T-helper 2 cell (primary cell): Measurements from ENCODE around the gene IMP4.
A peak's percentile ranks its signal among the peaks of the same experiment; 100 is the strongest.

Experiments used
- DNase-seq, 5 experiments: peaks; one replicate each; pipeline versions ENCODE4 v3.0.0 to v3.0.0-alpha.2; 2012 to 2022

IMP4 gene

DNA sequence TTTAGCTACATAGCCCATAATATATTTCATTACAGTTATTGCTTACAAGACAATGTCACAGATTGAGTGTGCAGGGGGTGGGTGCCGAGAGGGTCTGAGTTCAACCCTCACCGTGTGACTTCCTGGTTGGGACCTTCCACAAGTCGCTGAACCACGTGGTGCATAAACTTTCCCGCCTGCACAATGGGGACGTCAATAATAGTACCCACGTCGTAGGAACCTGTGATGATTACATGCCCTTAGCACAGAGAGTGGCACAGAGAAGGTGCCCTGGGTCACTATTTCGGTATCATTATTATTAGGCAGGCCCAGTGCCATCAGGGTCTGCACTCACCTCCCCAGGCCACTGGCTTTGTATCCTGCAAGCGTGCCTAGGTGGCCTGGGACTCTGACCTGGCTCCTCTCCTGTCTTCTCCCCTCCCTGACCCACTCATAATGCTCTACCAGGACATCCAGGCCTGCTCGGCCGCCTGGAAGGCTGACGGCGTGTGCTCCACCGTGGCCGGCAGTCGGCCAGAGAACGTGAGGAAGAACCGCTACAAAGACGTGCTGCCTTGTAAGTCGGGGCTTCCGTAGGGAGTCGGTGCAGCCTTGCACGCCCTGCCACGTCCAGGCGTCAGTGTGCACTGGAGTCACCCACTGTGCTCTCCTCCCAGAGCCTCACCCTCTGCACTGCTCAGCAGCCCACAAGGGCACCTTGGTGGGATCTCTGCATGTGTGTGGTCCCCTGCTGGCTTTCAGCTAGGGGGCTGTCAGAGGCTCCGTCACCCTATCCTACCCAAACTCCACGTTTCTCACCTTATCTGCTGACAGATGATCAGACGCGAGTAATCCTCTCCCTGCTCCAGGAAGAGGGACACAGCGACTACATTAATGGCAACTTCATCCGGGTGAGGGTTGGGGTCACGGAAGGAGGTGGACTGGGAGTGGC, 16.0 kb downstream of the IMP4 start:
- no peak for DNase-seq

DNA sequence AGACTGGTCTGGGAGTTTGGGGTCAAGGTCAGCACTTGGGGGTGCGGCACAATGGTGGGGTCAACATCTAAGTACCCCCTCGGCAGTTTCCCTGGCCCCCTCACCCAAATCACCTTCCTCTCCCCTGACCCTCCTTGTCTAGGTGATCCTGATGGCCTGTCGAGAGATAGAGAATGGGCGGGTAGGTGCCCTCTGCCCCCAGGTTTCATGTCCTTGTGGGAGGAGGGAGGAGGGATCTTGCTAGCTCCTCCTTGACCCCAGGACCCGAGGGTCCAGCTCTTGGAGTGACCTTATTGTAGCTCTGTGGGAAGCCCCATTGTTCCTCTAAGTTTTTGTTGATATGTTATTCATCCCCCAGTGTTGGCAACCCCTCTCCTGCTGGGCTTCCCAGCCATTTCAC, 16.8 kb downstream of the IMP4 start:
- no peak for DNase-seq

DNA sequence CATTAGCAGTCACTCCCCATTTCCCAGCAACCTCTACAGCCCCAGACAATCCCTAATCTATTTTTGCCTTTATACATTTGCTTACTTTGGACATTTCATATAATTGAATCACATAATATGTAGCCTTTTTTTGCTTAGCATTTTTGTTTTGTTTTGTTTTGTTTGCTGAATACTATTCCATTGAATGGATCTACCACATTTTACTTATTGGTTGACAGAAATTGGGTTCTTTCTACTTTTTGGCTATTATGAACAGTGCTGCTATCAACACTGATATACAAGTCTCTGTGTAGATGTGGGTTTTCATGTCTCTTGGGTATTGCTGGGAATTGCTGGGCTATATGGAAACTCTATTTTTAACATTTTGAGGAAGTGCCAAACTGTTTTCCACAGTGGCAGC, 20.8 kb downstream of the IMP4 start:
- no peak for DNase-seq

DNA sequence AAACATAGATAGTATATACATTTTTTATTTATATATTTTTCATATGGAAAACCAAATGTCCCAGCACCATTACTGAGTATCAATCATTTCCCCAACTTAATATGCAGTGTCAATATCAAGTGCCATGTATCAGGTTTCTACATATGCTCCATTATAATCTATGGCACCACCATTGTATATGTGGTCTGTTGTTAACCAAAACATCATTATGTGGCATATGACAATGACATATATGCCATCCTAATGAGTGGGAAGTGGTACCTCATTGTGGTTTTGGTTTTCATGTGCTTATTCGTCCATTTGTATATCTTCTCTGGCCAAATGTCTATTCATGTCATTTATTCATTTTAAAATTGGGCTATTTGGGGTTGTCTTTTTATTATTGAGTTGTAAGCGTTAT, 22.4 kb downstream of the IMP4 start:
- no peak for DNase-seq

DNA sequence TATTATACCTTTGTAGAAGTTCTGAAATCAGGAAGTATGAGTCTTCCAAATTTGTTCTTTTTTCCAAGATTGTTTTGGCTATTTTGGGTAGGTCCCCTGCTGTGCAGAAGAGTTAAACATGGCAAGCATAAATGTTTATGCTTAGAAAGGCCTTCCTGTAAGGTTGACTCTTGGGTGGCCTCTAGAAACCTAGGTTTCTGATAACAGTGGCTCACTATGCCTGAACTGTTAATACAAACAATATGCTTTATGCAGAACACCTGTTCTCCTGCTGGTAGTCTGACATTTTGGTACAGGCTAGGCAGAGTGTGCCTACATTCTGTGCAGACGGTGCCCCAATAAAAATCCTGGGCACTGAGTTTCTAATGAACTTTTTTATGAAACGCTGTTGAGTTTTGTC, 23.3 kb downstream of the IMP4 start:
- DNase-seq = no peak

DNA sequence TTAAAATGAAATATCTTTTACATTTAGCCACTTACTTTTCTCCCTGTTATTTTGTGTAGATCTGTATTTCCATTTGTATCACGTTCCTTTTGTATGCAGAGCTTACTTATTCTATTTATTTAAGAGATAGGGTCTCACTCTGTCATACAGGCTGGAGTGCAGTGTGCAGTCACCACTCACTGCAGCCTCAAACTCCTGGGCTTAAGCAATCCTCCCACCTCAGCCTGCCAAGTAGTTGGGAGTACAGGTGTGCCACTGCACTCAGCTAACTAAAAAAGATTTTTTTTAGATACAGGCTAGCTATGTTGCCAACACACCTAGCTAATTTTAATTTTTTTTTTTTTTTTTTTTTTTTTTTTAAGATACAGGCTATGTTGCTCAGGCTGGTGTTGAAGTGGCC, 24.0 kb downstream of the IMP4 start:
- no peak for DNase-seq

DNA sequence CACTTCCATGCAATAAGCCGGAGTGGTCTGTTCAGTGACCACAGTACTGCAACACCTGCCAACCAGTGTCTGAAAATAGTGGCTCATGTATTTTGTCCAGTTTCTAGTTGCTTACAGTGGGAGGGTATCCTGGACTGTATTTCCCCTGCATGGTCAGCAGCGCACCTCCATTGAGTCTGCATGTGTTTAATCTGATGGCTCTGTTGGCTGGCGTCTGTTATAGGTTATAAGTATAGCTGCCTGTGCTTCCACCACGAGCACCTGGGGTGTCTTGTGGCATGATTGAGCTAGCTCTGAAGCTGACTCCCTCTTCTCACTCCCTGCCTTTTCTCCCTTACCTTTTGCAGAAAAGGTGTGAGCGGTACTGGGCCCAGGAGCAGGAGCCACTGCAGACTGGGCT, 26.1 kb downstream of the IMP4 start:
- DNase-seq = no peak

DNA sequence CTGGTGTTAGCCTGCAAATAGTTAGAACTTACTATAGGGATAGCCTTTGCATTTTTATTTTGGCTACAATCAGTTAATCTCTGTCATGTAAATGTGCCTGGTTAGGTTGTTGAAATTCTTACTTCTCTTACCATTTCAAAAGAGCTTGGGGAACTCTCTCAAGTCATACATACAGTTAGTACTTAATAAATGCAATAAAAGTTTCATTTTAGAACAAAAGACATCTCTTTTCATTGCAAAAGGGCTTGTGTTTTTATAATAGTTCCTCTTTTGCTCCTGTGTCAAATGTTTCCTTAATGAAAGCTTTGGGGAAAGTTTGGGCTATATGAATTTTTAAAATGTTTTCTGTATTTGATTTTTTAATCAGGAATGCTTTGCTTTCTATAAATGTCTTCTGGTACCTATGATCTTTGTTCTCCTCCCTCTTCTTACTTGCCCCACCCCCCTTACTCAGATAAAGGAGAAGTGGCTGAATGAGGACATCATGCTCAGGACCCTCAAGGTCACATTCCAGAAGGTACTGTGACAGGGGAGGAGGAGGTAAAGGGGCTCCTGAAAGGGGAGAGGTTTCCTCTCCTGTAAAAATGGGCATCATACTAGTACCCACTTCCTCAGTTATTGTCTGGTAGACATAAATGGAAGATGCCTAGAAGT, 26.7 kb downstream of the IMP4 start:
- no peak for DNase-seq

DNA sequence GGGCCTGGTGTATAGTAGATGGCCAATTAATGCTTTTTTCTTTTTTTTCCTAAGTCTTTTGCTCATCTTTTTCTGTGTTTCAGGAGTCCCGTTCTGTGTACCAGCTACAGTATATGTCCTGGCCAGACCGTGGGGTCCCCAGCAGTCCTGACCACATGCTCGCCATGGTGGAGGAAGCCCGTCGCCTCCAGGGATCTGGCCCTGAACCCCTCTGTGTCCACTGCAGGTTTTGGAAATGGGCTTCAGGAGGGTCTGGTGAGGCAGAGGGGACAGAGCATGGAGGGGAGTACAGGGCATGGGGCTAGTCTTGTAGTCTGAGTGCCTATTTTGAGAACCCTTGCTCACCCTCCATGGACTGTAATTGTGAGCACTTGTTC, 27.3 kb downstream of the IMP4 start:
- DNase-seq = no peak

DNA sequence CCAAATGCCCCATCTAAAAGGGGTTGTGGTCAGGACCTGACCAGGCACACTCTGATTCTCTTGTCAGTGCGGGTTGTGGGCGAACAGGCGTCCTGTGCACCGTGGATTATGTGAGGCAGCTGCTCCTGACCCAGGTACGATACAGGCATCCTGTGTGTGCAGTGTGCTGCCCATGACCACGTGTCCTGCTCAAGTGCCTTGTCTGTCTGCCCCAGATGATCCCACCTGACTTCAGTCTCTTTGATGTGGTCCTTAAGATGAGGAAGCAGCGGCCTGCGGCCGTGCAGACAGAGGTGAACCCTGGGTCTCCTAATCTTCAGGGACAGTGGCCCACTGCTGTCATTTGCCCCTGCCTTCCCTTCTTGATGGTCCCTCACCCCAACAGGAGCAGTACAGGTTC, 27.8 kb downstream of the IMP4 start:
- DNase-seq = peak in 3 of 5 experiments; percentile 31 to 80 (median 72)

DNA sequence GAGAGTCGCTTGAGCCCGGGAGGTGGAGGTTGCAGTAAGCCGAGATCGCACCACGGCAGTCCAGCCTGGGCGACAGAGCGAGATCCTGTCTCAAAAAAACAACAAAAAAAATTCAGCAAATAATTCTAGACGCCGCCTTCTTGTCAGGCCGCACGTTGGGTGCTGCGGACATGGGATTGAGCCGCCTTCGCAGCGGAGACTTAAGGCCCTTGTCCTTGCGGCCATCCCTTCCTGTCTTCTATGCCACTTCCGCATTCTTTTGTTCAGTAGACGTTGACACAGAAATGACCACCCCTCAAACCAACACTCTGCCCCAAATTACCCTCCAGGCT, 29.0 kb downstream of the IMP4 start:
- DNase-seq = no peak

DNA sequence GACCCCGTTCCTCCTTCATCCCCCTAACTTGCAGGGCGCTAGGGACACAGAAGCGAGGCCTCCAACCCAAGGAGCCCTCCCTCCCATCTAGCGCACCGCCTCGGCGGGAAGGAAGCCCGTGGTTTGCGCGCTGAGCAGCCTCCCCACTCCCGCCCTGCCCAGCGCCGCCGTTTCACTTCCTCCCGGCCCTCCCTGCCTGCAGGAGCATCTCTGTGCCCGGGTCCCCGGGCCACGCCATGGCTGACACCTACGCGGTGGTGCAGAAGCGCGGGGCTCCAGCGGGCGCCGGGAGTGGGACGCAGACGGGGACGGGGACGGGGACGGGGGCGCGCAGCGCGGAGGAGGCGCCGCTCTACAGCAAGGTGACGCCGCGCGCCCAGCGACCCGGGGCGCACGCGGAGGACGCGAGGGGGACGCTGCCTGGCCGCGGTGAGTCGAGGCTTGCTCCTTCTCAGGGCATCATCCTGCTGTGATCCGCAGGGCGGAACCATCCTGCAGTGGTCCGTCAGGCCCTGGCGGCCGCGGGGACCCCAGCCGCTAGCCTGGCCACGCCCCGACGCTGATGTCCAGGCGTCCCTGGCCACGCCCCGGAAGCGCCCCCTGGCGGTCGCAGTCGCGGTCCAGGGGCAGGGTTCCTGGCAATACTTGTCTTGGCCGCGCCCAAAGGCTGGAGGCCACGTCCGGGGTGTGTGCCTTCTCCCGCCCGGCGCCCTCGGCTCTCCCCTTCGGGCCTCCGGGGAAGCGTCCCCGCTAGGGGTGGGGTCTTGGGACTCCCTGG, 29.5 kb downstream of the IMP4 start:
- DNase-seq = peak; percentile 45 to 85 (median 56)

DNA sequence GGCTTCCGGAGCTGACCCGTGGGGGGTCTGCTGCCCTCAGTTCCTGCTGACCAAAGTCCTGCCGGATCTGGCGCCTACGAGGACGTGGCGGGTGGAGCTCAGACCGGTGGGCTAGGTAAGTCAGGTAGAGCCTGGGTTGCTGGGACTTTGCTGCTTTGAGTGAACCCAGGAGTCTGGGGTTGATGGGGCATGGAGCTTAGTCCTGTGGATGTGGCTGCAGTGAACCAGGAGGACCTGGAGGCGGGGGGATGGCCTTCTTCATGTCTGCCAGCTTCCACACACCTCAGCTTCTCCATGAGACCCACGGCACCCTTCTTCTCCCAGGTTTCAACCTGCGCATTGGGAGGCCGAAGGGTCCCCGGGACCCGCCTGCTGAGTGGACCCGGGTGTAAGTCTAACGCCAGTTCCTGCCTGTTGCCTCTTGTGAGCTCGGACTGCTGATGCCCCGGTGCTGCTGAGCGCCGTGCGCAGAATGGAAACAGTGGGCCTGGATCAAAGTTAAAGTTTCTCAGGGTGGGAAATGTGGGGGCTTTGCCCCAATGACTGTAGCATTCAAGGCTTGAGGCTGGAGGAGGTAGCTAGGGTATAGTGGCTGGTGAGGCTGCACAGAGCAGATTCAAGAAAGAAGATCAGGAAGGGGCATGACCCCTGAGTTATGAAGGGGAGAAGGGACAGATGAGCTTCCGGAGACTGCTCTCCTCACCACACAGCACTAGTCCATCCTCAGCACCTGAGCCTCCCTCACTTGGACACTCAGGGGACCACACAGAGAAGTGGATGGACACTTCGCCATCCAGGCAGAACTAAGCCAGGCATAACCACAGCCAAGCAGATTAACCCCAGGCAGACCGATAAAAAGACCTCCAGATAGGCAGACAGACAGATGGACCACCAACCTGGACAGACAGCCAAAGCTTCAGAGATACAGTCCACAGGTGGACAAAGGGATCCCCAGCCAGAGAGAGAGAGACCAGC, 30.4 kb downstream of the IMP4 start:
- DNase-seq = no peak

DNA sequence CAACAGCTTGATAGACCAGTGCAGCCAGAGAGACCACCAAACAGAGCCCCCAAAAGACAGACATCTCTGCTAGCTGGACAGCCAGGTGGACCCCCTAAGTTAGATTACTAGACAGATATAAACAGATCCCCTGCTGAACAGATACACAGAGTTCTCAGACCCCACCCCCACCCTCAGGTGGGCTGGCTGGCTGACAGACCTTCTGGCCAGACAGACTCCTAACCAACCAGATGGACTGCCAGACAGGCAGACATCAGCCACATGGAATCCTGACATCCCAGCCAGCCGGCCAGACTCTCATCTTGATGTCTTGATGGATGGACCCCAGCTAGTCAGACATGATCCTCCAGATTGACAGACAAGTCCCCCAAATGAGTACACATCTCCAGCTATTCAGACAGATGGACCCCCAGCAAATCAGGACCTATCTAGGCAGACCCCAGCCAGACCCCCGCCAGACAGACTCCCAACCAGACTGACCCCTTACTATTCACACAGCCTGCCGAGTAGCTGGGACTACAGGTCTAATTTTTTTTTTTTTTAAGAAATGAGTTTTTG, 31.2 kb downstream of the IMP4 start:
- DNase-seq = no peak

DNA sequence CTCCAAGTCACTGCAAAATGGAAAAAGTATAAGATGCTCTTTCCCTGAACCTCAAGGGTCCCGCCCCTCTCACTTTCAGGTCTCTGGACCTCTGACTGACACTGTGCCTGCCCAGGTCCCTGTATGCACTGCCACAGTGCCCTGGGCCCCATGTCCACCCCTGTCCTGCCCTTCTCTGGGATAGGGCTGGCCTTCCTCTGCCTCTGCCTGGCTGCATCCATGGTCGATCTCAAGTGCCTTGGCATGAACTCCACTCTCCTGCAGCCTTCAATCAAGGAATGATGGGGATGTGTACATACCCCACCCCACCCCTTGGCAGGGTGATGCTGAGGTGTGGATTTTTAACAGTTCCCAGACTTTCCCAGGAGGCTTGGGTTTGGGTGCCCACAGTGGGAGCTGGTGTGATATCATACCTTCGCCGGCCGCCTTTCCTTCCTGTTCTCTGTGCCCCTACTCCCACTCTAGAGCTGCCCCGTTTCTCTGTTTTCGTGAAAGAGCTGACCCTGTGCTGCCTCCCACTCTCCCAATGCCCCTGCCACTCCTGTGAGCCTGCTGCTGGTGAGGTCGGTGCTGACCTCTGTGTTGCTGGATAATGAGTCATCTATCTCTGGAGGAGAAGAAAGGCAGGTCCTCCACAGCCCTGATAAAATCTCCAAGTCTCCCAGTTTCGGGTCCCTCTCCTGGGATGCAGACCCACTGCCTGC, 32.0 kb downstream of the IMP4 start:
- DNase-seq = no peak

DNA sequence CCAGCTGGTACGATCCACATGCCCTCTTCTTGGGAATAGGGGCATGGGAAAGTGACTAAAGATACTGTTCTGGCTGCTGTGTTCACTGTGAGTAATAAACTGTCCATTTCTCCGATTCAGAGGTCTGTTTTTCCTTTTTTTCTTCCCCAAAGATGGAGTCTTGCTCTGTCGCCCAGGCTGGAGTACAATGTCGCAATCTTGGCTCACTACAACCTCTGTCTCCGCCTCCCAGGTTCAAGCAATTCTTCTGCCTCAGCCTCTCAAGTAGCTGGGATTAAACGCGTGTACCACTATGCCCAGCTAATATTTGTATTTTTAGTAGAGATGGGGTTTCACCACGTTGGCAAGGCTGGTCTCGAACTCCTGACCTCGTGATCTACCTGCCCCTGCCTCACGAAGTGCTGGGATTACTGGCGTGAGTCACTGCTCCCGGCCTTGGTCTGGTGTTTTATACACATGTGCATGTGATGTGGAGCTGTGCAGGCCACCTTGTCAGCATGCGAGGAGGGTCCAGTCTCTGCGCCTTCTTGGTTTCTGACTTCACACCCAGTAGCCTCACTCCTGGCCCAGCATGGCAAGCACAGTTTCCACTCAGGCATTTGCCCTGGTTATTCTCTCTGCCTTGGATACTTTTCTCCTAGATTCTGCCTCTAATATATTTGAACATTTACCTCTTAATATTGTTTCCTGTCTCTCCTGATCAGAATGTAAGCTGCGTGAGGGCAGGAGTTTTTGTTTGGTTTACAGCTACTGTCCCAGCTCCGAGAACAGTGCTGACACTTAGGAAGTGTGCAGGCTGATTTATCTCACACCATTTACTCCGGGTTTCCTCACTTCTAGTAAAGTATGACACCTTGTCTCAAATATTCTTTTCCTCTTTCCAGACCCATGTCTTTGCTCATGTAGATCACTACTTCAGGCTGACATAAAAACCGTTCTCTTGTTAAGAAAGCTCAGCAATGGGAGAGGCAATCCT, 32.9 kb downstream of the IMP4 start:
- no peak for DNase-seq

DNA sequence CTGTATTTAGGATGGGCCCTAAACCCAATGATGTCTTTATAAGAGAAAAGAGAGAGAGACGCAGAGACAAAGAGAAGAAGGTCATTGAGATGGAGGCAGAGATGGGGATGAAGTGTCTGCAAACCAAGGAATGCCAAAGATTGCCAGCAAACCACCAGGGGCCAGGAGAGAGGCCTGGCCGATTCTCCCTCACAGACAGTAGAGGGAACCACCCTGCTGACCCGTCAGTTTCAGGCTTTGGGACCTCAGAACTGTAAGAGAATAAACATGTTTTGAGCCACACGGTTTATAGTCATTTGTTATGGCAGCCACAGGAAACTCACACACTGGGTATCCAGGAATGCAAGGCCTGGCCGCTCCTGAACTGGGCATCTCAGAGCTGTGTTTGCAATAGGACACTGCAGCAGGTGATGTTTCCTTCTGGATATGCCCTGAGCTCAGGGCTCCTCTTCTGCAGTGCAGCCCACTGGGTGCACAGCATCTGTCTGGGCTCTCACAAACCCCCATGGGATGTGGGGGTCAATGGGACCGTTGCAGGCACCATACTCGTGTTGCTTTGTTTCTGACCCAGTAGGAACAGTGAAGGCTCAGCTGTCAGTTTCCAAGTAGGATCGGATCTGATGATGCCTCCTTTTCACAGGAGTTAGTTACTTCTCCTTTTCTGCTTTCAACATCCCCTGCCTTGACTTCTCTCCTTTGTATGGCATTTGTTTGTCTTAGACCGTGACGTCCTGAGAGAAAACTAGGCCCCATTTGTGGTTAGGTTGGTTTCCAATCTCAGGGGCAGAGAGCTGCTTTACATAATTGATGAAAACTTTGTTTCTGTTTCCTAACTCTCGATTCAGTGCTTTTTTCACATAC, 34.0 kb downstream of the IMP4 start:
- peak in 1 of 5 experiments; percentile 73 for DNase-seq

DNA sequence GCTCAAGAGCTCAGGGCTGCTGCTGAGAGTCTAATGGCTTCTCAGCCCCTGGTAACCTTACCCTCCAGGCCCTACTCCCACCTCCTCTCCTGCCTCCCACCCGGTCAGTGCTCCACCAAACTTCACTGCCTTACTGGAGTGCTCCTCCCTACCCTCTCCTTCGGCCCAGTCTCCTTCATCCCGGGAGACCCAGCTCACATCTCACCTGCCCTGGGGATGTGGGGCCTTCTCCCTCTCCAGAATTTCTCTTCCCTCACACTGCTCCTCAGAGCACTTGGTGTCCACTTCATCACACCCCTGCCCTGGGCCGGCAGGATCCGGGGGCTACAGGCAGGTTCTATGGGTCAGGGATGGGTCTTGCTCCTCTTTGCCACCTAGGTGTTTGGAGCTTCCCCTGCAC, 34.8 kb downstream of the IMP4 start:
- DNase-seq = no peak
